Measurements from ENCODE around the gene HOXD8.
A peak's percentile ranks its signal among the peaks of the same experiment; 100 is the strongest.

The HOXD8 gene

DNA sequence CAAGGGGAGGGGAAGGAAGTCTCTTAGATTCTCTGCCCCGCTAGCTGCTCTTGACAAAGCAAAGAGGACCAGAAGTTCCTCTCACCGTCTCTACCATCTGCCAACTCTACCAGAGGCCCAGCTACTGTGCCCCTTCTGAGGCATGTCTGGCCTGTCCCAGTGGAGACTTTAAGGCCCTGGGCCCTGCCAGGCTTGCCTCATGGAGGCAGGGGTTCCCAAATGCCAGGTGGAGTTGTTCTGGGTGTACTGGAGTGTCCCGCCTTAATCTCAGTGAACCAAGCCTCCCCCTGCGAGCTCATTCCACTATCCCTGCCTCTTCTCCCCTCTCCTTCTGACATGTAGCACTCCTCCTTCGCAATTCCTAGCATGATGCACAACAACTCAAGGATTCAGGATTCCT, 27.7 kb upstream of the HOXD8 start:
- DNase-seq (ENCODE audit: low read depth in 1 of 2, low spot score in 1 of 2): no peak
- in situ Hi-C loops (cut with HindIII; ENCODE audit: low pct_unique_long_range_greater_than_20kb, low sequenced_read_pairs): no loop called here
- no peak for TF ChIP-seq JUND (IDR thresholded peaks at IDR 0.05; ENCODE audit: low read depth)

DNA sequence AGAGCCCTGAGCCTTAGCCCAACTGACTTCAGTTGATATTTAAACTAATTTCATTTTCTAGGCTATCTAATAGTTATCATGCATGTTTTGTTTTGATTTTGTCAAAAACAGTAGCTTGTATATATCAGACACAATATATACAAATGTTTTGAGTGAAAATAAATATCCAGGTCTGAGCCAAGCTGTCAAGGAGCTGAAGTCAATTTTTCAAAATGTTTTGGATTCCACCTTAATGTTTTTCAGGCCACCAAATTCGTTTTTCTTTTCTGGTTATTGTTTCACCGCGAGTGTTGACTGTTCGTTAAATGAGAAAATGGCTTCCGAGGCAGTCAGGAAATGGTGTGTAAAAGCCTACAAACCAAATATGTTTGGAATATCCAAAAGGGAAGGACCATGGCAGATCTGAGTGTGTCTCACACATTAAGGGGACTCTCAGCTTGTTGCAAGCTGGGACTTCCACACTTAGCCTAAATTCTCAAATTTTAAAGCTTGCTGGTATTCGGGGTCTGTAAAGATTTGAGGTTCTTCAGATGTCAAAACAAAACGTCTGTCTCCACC, 27.1 kb upstream of the HOXD8 start:
- no peak for DNase-seq (ENCODE audit: low read depth in 1 of 2, low spot score in 1 of 2)
- in situ Hi-C loops (cut with HindIII; ENCODE audit: low pct_unique_long_range_greater_than_20kb, low sequenced_read_pairs): no loop called here
- no peak for TF ChIP-seq JUND (IDR thresholded peaks at IDR 0.05; ENCODE audit: low read depth)

DNA sequence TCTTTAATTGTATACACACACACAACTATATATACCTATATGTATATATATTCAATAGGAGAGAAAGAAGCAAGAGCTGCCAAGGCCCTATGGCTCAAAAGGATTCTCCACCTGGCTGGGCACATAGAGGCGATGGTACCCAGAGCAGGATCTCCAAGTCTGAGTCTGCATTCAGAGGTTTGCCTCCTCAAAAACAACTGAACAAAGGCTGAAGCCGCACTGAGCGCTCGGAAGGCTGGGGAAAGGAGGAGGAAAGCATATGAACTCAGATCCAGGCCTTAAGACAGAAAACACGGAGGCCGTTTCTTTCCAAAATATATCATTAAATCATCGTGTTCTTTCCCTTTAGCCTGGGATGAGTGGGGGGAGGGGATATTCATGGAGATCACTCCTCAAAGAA, 26.3 kb upstream of the HOXD8 start:
- DNase-seq (ENCODE audit: low read depth in 1 of 2, low spot score in 1 of 2): no peak
- no peak for TF ChIP-seq JUND (IDR thresholded peaks at IDR 0.05; ENCODE audit: low read depth)
- in situ Hi-C loops (cut with HindIII; ENCODE audit: low pct_unique_long_range_greater_than_20kb, low sequenced_read_pairs): no loop called here

DNA sequence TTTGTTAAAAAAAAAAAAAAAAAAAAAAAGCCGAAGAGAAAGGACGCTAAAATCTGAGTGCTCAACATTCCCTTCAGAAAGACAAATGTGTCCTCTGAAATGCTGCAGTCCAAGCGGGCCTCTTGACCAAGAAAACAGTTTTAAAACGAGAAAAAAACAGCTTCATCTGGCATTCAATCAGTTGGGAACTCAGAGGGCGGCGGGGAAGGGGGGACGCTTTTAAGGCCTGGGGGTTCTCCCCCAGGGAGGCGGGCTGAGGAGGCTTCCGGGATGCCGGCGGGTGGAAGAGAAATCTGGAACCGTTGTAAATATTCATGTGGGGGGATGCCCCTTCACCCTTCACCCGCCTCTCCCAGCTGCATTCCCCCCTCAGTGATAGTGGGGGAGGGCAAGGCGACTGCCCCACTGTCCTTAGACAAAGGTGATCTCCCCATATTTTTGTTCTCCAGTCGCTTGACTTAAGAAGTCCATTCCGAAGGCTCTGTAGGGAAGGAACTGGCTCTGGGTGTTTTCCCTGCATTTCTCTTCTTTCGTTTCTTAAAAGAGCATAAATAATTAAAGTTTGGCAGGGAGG, 25.7 kb upstream of the HOXD8 start:
- DNase-seq (ENCODE audit: low read depth in 1 of 2, low spot score in 1 of 2): no peak
- in situ Hi-C loops (cut with HindIII; ENCODE audit: low pct_unique_long_range_greater_than_20kb, low sequenced_read_pairs): no loop called here
- no peak for TF ChIP-seq JUND (IDR thresholded peaks at IDR 0.05; ENCODE audit: low read depth)

DNA sequence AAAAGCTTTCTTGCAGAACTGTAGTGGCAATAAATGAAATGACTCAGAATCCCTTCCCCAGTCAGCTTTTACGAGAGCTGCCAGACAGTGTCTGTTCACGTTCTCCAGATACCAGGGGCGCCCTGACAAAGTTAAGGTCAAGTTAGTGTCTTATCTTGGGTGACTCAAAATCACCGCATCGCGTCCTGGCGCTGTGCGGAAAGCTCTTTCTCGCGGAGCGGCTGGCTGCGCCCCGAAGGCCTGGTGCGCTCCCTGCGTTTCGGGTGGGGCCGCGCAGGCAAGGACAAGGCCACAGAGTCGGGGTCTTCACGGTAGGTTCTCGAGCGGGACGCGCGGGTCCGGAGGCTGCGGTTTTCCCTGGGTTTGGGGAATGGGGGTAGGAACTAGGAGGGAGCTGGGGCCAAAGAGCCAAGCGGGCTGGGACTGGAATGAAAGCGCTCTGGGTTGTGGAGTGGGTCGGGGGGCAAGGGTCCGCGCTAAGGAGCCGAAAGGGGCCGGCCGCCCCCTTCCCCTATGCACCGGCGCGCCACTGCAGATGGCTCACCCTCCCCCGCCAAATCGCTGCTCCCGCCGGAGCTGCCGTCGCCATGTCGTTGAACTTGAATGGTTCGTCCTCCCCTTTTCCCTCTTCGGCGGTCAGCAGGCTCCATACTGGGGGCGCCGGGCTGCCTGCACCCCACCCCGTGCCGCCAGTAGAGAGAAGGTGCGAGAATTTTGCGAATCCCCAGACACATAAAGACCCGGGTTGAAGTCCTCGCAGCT, 25.0 kb upstream of the HOXD8 start:
- DNase-seq (ENCODE audit: low read depth in 1 of 2, low spot score in 1 of 2): no peak
- no peak for TF ChIP-seq JUND (IDR thresholded peaks at IDR 0.05; ENCODE audit: low read depth)
- in situ Hi-C loops (cut with HindIII; ENCODE audit: low pct_unique_long_range_greater_than_20kb, low sequenced_read_pairs): no loop called here

DNA sequence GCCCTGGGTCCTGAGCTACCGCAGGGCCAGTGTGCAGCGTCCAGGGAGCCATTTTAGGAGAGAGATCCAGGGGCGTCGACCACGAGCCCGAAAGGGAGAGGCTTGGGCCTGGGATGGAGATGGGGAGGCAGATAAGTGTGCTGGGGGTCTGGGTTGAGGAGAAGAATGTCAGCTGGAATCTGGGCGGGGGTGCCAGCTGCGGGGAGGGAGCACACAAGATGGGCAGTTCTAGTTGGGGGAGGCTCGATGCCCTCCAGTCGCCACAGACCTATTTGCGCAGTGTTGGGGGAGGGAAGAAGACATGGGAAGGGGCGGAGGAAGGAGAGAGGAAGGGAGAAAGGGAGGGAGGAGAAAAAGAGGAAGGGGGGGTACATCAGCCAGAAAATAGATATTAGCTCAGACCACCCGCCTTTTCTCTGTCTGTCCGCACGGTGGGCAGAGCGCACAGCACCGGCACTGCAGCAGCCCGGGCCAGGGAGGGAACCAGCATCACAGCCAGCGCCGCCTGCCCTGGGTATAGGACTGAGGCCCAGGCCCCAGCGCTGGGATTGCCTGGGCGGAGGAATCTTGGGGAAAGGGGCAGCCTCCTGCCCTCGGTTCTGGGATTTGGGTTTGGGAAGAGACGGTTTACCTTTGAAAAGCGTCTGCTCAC, 24.3 kb upstream of the HOXD8 start:
- in situ Hi-C loops (cut with HindIII; ENCODE audit: low pct_unique_long_range_greater_than_20kb, low sequenced_read_pairs): no loop called here
- DNase-seq (ENCODE audit: low read depth in 1 of 2, low spot score in 1 of 2): no peak
- TF ChIP-seq JUND (IDR thresholded peaks at IDR 0.05; ENCODE audit: low read depth): no peak

DNA sequence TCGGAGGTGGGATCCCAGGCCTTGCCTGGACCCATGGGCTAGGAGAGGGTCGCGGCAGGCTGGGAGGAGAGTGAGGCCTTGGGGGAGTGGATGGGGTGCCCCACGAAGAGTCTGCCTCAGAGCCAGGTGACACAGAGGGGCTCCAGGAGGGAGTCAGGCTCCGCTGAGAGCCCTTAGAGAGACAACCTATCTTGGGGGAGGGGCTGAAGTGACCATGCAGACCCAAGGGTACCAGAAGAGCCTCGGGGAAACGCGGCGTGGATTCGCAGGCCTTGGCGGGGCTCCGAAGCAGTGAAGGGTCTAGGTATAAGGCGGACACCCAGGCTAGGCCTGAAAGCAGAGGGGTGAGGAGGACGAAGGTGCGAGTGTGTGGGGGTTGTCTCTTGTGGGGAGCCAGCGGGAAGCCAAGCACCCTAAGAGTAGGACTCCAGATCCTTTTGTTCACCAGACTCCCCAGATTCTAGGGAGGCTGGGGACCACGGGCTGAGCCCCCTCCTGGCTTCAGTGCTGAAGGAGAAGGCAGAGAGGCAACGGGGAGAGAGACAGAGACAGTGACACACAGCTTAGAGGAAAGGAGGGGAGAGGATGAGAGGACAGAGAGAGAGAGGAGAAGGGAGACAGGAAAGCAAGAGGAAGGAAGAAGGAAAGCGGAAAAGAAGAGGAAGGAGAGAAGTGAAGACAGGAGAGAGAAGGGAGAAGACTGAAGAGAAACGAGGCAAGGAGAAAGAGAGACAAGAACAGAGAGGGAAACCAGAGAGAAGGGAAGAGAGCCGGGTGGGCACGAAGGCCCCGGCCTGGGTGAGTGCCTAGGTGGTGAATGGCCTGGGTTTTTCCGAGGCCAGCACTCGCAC, 23.6 kb upstream of the HOXD8 start:
- in situ Hi-C loops (cut with HindIII; ENCODE audit: low pct_unique_long_range_greater_than_20kb, low sequenced_read_pairs): no loop called here
- TF ChIP-seq JUND (IDR thresholded peaks at IDR 0.05; ENCODE audit: low read depth): no peak
- DNase-seq (ENCODE audit: low read depth in 1 of 2, low spot score in 1 of 2): no peak

DNA sequence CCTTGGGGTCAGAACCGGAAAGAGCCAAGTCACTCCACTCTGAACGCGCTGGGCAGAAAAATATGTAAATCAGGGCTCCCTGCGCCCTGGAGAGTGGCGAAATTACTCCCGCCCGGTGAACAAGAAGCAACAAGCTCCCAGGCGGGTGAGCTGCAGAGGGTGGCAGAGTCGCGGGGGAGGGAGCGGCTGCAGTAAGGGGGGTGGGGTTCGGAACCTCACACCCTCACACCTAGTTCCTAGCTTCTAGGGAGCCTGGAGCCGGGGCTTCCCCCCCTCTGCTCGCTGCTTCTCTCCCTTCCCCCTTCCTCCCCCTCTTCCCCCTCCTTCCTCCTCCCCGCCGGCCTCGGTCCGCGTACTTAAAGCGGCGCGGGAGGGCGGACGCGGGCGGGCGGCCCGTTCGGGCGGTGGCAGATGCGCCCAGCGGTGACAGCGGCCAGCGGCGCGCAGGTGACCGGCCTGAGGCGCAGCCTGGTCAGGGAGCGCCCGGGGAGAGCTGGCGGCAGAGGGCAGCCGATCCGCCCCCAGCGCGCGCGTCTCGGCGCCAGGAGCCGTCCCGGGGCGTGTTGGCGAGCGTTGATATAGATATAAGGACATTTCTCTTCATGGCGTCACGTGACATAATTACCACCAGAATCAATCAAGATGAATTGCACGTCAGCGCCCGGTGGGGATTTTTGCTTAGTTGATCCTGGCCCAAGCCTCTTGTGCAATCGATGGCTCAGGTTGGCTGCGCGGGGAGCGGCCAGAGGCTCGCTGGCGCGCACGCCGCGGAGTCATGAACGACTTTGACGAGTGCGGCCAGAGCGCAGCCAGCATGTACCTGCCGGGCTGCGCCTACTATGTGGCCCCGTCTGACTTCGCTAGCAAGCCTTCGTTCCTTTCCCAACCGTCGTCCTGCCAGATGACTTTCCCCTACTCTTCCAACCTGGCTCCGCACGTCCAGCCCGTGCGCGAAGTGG, 22.6 kb upstream of the HOXD8 start, which contains the start of gene HOXD11:
Gene HOXD11 (plus strand): TSS at position 700 of the 959 bp plus-strand sequence. CDS start 76 bp downstream, at position 776.
- no peak for TF ChIP-seq JUND (IDR thresholded peaks at IDR 0.05; ENCODE audit: low read depth)
- DNase-seq (ENCODE audit: low read depth in 1 of 2, low spot score in 1 of 2): peak; percentile 30 to 81
- in situ Hi-C loops (cut with HindIII; ENCODE audit: low pct_unique_long_range_greater_than_20kb, low sequenced_read_pairs): no loop called here

DNA sequence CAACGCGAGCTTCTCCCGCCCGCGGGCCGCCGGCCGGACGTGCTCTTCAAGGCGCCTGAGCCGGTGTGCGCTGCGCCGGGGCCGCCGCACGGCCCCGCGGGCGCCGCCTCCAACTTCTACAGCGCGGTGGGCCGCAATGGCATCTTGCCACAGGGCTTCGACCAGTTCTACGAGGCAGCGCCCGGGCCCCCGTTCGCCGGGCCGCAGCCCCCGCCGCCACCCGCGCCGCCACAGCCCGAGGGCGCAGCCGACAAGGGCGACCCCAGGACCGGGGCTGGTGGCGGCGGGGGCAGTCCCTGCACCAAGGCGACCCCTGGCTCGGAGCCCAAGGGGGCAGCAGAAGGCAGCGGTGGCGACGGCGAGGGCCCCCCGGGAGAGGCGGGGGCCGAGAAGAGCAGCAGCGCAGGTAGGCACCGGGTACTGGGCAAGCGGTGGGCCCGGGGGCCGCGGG, 21.7 kb upstream of the HOXD8 start:
- TF ChIP-seq JUND (IDR thresholded peaks at IDR 0.05; ENCODE audit: low read depth): no peak
- DNase-seq (ENCODE audit: low read depth in 1 of 2, low spot score in 1 of 2): no peak
- in situ Hi-C loops (cut with HindIII; ENCODE audit: low pct_unique_long_range_greater_than_20kb, low sequenced_read_pairs): no loop called here

DNA sequence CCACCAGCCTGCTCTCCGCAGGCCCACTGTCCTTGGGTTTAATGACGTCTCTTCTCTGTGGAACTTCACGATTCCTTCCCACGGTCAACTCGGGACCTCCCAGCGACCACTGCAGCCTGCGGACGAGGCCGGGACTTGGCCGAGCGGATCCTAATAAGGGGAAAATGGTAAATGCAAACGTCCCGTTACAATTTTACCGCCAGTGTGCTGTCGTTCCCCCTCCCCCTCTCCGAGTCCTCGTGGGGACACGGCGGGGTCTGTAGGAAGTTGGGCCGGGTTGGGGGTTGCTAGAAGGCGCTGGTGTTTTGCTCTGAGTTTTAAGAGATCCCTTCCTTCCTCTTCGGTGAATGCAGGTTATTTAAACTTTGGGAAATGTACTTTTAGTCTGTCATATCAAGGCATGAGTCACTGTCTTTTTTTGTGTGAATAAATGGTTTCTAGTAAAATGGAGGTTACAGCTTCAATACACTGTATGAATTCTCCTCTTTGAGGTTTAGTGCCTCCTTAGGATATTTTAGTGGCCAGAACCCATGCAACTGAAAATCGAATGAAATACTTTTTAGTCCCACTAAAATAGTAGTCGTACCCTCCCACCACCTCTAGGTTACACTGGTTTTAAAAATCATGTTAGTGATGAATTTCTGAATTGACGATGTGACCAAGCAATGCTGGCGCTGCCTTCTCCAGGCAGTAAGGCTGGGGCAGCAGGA, 20.2 kb upstream of the HOXD8 start:
- no peak for DNase-seq (ENCODE audit: low read depth in 1 of 2, low spot score in 1 of 2)
- TF ChIP-seq JUND (IDR thresholded peaks at IDR 0.05; ENCODE audit: low read depth): no peak
- in situ Hi-C loops (cut with HindIII; ENCODE audit: low pct_unique_long_range_greater_than_20kb, low sequenced_read_pairs): no loop called here

DNA sequence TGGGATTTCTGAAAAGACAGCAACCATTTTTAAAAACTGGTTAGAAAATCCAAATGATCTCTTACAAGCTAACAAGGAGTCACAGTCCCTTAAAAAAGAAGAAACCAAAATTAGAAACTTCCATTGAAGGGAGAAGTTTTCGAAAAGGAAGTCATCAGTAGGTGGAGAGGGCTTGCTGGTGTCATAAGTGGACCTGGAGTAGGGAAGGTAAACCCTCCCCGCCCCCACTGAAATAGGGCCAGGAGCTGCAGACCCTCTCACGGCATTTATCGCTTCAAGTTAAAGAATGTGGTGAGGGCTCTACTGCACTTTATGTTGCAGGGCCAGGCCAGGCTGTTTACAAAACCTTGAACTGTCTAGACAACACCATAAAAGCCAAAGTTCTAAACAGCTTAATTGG, 19.6 kb upstream of the HOXD8 start:
- DNase-seq (ENCODE audit: low read depth in 1 of 2, low spot score in 1 of 2): no peak
- no peak for TF ChIP-seq JUND (IDR thresholded peaks at IDR 0.05; ENCODE audit: low read depth)
- in situ Hi-C loops (cut with HindIII; ENCODE audit: low pct_unique_long_range_greater_than_20kb, low sequenced_read_pairs): no loop called here

Data from T47D (cell line).